ENCODE results near the gene SUPV3L1. TPM values are rescaled to one million over a fixed set of nuclear protein-coding genes. Genes with fewer than 3 reads are reported as not detected.

SUPV3L1 gene
- polyA plus RNA-seq, 1 donor from 2014 or later, result 33.3 TPM

- H3K4me3 ChIP-seq (ENCODE audit: low read length), result no peak overlapping the region
- TF ChIP-seq TAF1 (IDR thresholded peaks at IDR 0.05; ENCODE audit: low read depth), result no peak
- no peak for TF ChIP-seq SMC3 (conservative IDR thresholded peaks at IDR 0.05; ENCODE audit: poor library complexity)
- no peak for TF ChIP-seq CTCF (IDR thresholded peaks at IDR 0.05; ENCODE audit: poor library complexity, severe bottlenecking)
- TF ChIP-seq POLR2AphosphoS5 (IDR thresholded peaks at IDR 0.05), result no peak
- TF ChIP-seq EZH2 (IDR thresholded peaks at IDR 0.05; ENCODE audit: borderline replicate concordance, insufficient read depth, low read length, poor library complexity, severe bottlenecking), result no peak
- TF ChIP-seq EP300 (conservative IDR thresholded peaks at IDR 0.05; ENCODE audit: poor library complexity, severe bottlenecking), result no peak
- TF ChIP-seq MXI1 (conservative IDR thresholded peaks at IDR 0.05; ENCODE audit: poor library complexity, severe bottlenecking), result no peak
- no peak for TF ChIP-seq RAD21 (conservative IDR thresholded peaks at IDR 0.05)
- TF ChIP-seq REST (IDR thresholded peaks at IDR 0.05; ENCODE audit: borderline replicate concordance), result no peak
- H3K4me2 ChIP-seq (ENCODE audit: low read length), result no peak overlapping the region
- no peaks in the 10 kb centered on the region for H3F3A ChIP-seq (ENCODE audit: insufficient read depth, low read length, poor library complexity, severe bottlenecking)
- no peak overlapping the region for H3K27ac ChIP-seq (ENCODE audit: low read length)
- no peaks in the 10 kb centered on the region for H4K20me1 ChIP-seq (ENCODE audit: insufficient read depth)
- H2AFZ ChIP-seq (ENCODE audit: low read depth, low read length), result no peak overlapping the region
- no peaks in the 10 kb centered on the region for H3K36me3 ChIP-seq (ENCODE audit: insufficient read depth, low read length)
- H3K27me3 ChIP-seq (ENCODE audit: insufficient read depth, low read depth, low read length), result no peaks in the 10 kb centered on the region
- no peak overlapping the region for H3K9ac ChIP-seq (ENCODE audit: low read length)
- no peaks in the 10 kb centered on the region for H3K9me3 ChIP-seq (ENCODE audit: low read length)
- no peaks in the 10 kb centered on the region for H3K79me2 ChIP-seq (replicated peaks; ENCODE audit: insufficient read depth, low read length)
- H3K9me2 ChIP-seq (ENCODE audit: insufficient read depth, low read length), result no peaks in the 10 kb centered on the region
Observed at GRCh38 chr10:69216577-69217118, 36.6 kb downstream of the SUPV3L1 start.

- H3K9ac ChIP-seq (ENCODE audit: low read length), result no peak overlapping the region
- no peak overlapping the region for H3K4me3 ChIP-seq (ENCODE audit: low read length)
- no peaks in the 10 kb centered on the region for H3F3A ChIP-seq (ENCODE audit: insufficient read depth, low read length, poor library complexity, severe bottlenecking)
- no peaks in the 10 kb centered on the region for H3K9me2 ChIP-seq (ENCODE audit: insufficient read depth, low read length)
- H3K79me2 ChIP-seq (replicated peaks; ENCODE audit: insufficient read depth, low read length), result no peaks in the 10 kb centered on the region
- no peaks in the 10 kb centered on the region for H3K36me3 ChIP-seq (ENCODE audit: insufficient read depth, low read length)
- no peak overlapping the region for H2AFZ ChIP-seq (ENCODE audit: low read depth, low read length)
- no peaks in the 10 kb centered on the region for H4K20me1 ChIP-seq (ENCODE audit: insufficient read depth)
- TF ChIP-seq RAD21 (conservative IDR thresholded peaks at IDR 0.05), result no peak
- no peak for TF ChIP-seq POLR2AphosphoS5 (IDR thresholded peaks at IDR 0.05)
- no peak for TF ChIP-seq EZH2 (IDR thresholded peaks at IDR 0.05; ENCODE audit: borderline replicate concordance, insufficient read depth, low read length, poor library complexity, severe bottlenecking)
- H3K4me2 ChIP-seq (ENCODE audit: low read length), result no peak overlapping the region
- no peak overlapping the region for H3K27ac ChIP-seq (ENCODE audit: low read length)
- no peaks in the 10 kb centered on the region for H3K27me3 ChIP-seq (ENCODE audit: insufficient read depth, low read depth, low read length)
- no peaks in the 10 kb centered on the region for H3K9me3 ChIP-seq (ENCODE audit: low read length)
Observed at GRCh38 chr10:69217119-69217754, 37.2 kb downstream of the SUPV3L1 start.
